GM21515 (cell line): ENCODE data around the gene FAM200B.

Source experiments
- ATAC-seq: cut with Tn5 transposase; IDR thresholded peaks from one replicate; pipeline ENCODE4 v1.9.1; 2021; ENCODE audit not compliant: unreplicated experiment

The FAM200B gene

GRCh38 chr4:15695240-15695699 is 13.6 kb downstream of the FAM200B start:
- no peak for ATAC-seq

- ATAC-seq: no peak
These were observed 14.1 kb downstream of the FAM200B start for GRCh38 chr4:15695729-15696128.

GRCh38 chr4:15696866-15697265 is 15.2 kb downstream of the FAM200B start:
- no peak for ATAC-seq

GRCh38 chr4:15702941-15703403 is 21.3 kb downstream of the FAM200B start, which contains the start of gene BST1:
Gene BST1 (plus strand): TSS chr4:15703065. CDS start chr4:15703145, 80 bp downstream.
- peak; percentile 75 for ATAC-seq

DNA sequence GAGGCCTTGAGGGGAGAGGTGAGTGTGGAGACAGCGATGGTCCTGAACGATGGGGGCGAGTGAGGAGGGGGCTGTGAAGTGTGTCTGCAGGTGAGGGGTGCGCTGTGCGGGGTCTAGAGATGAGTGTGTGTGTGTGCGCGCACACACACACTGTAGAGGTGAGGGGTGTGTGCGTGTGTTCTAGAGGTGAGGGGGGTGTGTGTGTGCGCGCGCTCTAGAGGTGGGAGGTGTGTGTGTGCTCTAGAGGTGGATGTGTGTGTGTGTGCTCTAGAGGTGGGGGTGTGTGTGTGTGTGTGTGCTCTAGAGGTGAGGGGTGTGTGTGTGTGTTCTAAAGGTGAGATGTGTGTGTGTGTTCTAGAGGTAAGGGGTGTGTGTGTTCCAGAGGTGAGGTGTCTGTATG is 21.8 kb downstream of the FAM200B start:
- ATAC-seq: no peak

DNA sequence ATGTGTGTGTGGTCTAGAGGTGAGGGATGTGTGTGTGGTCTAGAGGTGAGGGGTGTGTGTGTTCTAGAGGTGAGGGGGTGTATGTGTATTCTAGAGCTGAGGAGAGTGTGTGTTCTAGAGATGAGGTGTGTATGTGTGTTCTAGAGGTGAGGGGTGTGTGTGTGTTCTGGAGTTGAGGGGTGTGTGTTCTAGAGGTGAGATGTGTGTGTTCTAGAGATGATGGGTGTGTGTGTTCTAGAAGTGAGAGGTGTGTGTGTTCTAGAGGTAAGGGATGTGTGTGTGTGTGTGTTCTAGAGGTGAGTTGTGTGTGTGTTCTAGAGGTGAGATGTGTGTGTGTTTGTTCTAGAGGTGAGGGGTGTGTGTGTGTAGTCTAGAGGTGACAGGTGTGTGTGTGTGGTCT is 22.5 kb downstream of the FAM200B start:
- ATAC-seq: no peak

GRCh38 chr4:15706646-15707362 is 25.2 kb downstream of the FAM200B start:
- no peak for ATAC-seq

DNA sequence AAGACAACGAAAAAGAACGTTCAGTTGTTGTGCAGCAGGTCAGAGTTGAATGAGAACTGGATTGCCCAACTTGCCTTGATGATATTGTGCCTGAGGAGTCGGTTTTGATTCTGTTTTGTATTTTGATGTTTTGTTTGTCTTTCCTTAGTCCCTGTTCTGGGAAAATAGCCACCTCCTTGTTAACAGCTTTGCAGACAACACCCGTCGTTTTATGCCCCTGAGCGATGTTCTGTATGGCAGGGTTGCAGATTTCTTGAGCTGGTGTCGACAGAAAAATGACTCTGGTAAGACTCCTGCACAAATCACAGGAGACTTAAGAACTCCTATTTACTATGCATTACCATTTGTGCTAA is 25.7 kb downstream of the FAM200B start:
- ATAC-seq: no peak

DNA sequence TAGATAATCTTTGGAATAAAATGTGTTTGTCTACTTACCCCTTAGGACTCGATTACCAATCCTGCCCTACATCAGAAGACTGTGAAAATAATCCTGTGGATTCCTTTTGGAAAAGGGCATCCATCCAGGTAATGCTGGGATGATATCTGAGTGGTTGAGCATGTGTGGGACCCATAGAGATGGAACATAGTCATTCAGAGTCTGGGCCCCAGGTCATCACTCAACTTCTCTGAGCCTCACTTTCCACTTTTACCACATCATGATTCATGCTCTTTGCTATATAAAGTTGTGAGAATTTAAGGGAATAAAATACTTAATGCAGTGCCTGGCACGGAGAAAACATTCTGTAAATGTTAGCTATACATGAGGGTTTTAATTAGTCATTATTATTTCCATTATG is 30.1 kb downstream of the FAM200B start:
- ATAC-seq: no peak

DNA sequence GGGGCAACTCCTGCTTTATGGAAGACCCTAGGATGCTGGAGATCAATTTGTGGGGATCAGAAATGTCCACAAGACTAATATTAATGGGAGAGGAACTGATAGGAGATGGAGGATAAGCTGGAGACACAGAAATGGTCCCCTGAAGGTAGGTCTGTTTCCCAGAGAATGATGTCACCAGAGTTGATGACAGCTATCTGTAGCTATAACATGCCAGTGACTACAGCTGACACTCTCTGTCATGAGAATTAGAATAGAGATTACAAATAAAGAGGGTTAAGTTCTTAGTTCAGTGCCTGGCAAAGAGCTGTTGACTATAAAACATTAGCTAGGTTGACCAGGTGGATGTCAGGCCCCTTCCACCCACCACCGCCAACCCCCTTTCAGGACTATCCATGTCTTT is 30.6 kb downstream of the FAM200B start:
- ATAC-seq: no peak

GRCh38 chr4:15714141-15714540 is 32.5 kb downstream of the FAM200B start:
- ATAC-seq: no peak

- no peak for ATAC-seq
These were observed 33.2 kb downstream of the FAM200B start for GRCh38 chr4:15714646-15715435.

DNA sequence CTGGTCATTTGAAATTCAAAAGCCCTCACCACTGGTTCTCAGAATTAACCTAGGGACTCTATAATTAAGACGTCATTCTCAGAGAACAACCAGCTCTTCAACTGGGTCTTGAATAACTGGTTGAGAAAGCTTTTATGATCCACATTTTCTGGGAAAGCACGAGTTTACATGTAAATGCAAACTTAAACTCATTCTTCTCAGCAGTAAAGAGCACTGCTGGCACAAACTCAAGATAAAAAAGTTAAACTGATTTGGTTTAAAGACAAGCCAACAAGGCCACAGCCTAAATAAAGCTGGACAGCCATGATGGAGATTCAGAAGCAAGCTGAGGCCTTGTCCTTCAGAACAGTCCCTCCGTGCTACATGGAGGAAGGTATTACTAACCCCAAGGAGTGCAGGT is 34.5 kb downstream of the FAM200B start:
- ATAC-seq: no peak

- ATAC-seq: no peak
These were observed 35.5 kb downstream of the FAM200B start for GRCh38 chr4:15717086-15717485.

- ATAC-seq: no peak
These were observed 36.2 kb downstream of the FAM200B start for GRCh38 chr4:15717657-15718416.

DNA sequence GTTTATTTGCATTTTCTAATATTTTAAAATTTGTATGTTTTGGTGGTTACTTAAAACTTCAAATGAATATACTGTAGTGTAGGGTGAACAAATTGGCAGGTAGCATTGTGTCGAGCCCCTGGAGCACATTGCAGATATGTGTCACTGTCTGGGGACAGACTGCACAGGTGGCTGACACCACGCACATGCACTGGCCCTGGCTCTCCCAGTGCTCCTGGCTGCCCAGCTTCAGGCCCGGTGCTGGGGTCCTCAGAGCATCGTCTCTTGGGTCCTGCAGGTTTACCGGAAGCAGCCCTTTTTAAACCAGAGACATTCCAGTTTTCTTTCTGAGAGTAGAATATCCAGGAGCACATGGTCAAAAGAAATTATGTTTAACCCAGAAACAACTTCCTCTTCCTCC is 36.8 kb downstream of the FAM200B start:
- ATAC-seq: no peak

GRCh38 chr4:15718959-15719358 is 37.3 kb downstream of the FAM200B start:
- no peak for ATAC-seq

GRCh38 chr4:15719506-15719905 is 37.9 kb downstream of the FAM200B start:
- ATAC-seq: no peak

GRCh38 chr4:15720851-15721250 is 39.2 kb downstream of the FAM200B start:
- no peak for ATAC-seq

DNA sequence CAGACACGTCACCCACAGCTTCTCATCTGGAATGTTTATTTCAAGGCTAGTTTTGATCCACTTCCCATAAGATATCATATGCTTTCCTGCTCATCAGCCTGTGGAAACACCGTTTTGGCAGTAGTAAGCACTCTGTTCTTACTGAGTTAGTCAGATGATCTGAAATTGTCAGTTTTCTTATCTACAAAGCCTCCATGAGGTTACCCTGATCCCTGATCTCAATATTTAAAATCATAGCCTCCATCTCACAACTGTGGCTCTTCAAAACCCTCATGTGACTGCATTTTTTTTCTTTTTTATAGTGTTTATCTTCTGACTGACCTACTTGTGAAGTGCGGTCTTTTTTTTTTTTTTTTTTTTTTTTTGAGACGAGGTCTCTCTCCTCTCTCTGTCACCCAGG is 44.0 kb downstream of the FAM200B start:
- no peak for ATAC-seq

DNA sequence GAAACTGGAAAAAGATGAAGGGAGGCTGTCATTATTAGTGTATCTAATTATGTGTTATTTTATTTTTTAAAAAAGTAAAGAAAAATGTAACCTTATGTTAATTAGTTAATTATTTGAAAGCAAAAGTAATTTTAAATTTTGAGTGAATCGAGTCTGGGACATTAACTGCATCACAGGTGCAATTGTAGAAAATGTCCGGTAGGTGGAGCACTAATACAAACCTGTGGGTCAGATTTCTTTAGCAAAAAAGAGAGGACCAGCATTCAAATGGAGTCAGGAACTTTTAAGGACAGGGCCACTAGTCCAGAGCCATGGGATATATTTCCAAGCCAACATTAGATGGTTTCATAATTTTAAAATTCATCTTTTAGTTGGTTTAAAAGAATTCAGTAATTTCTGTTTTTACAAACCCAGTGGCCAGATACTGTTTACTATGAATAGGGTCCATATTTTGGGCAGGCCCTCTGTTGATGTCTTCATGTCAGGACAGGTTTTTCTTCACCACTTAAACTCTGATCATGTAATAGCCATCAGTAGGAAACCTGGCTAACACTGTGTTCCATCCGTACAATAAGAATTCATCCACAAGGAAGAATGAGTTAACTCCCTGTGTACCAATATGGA is 48.4 kb downstream of the FAM200B start:
- peak; percentile 76 for ATAC-seq
